GM21360 (cell line): ENCODE data around the gene ITPR2.

ENCODE experiments used
- ATAC-seq: cut with Tn5 transposase; IDR thresholded peaks from one replicate; pipeline ENCODE4 v1.9.1; 2021; ENCODE audit warnings: mild to moderate bottlenecking, moderate library complexity; ENCODE audit not compliant: unreplicated experiment

The ITPR2 gene

GRCh38 chr12:26599096-26599695 is 233.8 kb downstream of the ITPR2 start:
- no peak for ATAC-seq

- ATAC-seq = no peak
Measured at GRCh38 chr12:26595806-26596205, 237.2 kb downstream of the ITPR2 start.

DNA sequence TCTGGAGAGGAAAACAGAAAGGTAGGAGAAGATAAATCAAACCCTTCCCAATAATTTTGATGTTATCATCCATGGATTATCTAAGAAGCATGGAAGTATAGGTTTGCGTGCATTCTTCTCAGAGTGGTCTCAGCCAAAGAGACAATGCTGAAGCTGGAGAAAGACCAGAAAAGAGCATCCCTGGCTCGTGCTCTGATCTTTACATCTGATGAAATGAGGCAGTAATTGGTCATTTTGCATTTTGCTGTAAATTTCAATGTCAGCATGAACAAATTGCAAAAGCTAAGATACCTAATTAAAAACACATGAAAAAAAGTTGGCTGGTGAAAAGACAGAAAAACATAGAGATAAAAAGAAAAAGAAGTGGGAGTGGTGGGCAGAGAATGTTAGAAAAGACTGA is 252.4 kb downstream of the ITPR2 start:
- no peak for ATAC-seq

DNA sequence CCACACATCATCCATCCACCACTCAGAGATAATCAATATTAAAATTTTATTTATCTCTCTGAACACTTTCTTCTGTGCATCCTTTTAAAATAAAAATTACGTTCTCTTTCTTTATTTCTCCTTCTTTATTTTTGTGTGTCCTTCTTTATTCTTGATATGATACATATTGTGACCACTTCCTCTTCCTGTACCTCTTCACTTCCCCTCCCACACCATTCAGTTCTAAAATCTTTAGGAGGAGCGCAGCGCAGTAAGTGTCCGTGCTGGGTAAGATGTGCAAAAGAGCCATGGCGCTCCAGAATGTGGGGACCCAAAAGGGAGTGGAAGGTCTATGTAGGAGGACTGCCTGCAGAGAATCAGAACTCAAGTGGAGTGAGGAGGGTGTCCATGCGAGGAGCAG is 256.7 kb downstream of the ITPR2 start:
- ATAC-seq = no peak

DNA sequence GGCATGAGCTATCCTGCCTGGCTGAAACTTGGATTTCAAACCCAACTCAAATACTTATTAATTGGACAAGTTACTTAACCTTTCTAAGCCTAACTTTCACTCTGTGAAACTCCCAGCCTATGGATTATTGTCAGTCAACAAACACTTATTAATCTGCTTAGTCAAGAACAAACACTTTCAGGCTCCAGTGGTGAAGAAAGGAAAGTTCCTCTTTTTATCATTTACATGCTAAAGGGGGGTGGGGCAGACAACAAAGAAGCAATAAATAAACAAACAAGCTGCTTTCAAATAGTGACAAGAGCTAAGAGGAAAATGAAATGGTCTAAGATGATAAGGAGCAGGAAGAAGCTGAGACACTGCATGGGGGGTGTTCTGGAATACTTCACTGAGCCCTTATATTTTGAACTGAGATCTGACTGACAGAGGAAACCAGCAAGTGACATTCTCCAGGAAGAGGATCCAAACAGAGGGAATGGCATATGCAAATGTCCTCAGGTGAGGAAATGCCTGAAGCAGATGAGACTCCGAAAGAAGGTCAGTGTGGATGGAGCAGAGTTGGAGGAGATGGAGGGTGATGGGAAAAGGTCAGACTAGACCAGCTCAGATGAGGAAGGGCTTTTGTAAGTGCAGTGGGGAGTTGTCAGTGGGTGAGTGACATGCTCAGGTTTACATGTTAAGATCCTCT is 259.6 kb downstream of the ITPR2 start:
- no peak for ATAC-seq

- no peak for ATAC-seq
Measured at GRCh38 chr12:26572137-26572536, 260.9 kb downstream of the ITPR2 start.

DNA sequence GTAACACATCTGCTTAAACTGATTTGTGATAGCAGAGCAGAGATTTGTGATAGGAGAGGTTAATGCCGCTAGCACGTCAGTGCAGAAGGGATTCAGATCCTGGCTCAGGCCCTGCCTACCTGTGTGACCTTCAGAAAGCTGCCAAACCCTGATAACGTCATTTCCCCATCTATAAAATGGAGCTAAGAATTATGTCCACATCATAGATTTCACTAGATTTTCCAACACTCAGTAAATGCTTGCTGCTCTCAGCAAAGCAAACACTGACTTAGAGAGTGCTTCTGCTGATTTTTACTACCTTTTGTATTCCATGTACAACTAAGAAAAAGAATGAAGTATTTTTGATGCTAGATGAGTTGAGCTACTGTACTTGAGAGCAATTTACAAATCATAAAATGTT is 261.4 kb downstream of the ITPR2 start:
- ATAC-seq = no peak

GRCh38 chr12:26567126-26567525 is 265.9 kb downstream of the ITPR2 start:
- no peak for ATAC-seq

DNA sequence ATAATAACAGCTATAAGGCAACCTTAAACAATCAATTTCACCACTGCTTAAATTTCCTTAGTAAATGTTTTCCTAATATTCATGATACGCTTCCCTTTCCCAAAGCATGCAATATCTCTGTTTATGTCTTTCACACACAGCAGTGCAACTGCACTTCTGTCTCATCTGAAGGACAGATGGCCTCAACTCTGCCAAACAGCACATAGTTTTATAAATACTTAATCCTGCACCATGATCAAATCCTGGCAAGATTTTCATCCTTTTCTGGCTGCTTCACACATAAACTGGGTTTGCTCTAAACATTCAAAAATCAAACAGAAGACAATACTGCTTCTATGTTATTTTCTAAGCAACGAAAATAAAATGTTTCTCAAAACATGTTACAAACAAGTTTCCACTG is 266.3 kb downstream of the ITPR2 start:
- no peak for ATAC-seq

- ATAC-seq = no peak
Measured at GRCh38 chr12:26566186-26566585, 266.8 kb downstream of the ITPR2 start.

DNA sequence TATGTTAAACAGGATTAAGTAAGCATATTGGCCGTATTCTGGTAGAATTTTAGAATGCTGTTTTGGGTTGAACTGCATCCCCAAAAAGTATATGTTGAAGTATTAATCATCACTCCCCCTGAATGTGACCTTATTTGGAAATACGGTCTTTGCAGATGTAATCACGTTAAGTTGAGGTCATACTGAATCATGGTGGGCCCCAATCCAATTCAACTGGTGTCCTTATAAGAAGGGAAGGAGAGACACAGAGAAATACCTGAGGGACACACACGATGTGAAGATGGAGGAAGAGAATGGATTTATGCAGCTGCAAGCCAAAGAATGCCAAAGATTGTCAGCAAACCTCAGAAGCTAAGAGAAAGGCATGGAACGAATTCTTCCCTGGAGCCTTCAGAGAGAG is 268.6 kb downstream of the ITPR2 start:
- no peak for ATAC-seq

DNA sequence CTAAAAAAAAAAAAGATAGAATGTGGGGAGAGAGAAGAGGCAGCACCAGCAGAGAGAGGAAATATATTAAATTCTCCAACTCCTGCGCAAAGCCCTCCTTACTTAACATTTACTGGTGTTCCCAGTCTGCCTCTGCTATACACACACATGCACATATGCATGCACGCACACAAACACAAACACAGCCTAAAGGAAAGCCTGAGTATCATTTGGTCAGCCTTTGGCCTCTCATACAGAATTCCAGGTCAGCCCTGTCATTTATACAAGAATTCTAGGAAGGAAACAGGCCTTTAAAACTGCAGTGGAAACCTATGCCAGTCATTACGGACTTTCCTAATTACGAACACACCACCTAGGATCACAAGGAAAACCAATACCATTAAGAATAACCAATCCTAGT is 269.4 kb downstream of the ITPR2 start:
- no peak for ATAC-seq

- ATAC-seq = no peak
Measured at GRCh38 chr12:26557326-26557725, 275.7 kb downstream of the ITPR2 start.

DNA sequence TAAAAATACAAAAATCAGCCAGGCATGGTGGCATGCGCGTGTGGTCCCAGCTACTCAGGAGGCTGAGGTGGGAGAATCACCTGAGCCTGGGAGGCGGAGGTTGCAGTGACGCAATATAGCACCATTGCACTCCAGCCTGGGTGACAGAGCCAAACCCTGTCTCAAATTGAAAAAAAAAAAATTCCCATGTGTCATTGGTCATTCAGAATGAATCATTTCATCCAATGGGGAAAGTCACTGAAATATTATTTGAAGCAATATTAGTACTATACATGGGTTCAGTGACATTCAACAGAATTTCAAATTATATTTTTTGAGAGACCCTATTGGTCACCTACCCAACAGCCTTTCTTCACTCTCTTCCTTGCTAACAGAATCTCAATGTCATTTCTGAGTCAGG is 276.1 kb downstream of the ITPR2 start:
- ATAC-seq = no peak

DNA sequence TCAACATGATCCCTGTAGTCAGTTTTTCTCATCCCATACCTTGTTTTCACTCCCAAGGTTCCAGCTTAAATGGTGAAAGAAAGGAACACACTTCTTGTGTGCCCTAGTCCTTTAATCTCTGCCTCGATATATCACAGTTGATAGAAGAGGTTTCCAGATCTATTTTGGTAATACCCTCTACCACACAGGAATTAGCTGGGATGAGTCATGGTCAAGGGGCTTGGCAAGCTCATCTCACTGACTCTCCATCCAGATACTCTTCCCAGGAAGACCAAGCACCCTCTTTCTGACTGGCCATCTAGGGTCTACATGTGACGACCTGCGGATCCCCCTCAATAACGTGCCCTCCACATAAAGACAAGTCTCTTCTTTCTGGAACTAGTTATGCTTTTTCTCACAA is 277.9 kb downstream of the ITPR2 start:
- ATAC-seq = no peak

DNA sequence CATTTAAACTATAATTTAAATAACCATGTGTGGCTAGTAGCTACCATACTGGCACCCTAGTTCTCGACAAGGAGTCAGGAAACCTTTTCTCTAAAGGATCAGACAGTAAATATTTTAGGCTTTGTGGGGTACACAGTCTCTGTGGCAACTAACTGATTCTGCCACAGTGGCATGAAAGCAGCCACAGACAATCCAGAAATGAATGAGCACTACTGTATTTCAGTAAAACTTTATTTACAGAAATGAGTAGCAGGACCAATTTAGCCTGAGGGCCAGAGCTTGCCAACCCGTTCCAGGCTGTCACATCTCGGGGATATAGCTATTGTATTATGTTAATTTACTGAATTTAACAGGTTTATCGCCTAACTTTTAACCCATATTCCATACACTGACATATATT is 278.7 kb downstream of the ITPR2 start:
- no peak for ATAC-seq

DNA sequence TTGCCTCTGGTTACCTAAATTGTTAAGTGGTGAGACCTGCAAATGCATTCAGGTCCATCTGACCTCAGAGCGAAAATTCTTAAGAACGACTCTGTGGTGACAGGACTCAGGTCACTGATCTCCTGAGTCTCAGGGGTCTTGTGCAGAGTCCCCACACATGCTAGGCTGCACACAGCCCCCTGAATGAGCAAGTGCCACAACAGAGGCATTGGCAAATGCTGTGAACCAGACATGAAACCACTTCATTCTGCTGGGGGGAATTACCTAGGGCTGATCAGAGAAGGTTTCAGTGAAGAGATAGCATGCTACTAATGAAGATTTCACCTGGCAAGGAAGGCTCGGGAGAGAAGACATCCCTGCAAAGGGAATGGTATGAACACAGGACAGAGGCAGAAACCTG is 281.6 kb downstream of the ITPR2 start:
- ATAC-seq = no peak

DNA sequence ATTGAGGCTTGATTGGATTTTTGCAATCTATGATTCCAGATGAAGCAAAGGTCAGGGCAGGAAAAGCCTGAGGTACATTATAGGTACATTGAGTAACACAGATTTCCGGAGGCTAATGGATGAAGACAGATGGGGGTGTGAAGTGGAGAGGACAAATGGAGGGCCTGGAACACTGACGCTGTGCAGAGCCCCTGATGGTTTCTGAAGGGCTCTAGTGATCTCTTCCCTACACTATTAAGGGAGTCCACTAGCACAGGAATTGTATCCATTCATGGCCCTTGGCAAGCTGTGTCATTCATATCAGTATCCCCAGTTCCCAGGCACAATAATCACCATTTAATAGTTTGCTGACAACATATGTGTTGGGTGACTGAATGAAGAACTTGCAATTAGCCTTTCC is 284.8 kb downstream of the ITPR2 start:
- ATAC-seq = no peak

GRCh38 chr12:26546535-26547314 is 286.3 kb downstream of the ITPR2 start:
- ATAC-seq = no peak

DNA sequence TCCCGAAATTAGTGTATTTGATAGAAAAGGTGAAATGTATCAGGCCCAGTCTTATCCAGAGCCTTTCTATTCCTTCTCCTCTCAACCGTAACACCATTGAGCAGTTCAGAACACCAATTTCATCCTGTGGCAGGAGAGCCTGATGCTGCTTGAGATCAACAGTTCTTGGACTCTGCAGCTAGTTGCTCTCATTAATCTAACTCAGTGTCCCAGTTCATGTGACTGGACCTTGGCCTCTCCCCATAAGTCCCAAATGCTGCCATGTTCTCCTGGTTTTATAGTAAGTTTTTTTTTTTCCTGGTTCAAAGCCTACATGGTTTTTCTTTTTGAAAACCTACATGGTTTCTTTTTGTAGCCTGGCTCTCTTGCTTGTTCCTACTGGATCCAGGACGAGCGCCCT is 293.9 kb downstream of the ITPR2 start:
- ATAC-seq = no peak

- ATAC-seq = no peak
Measured at GRCh38 chr12:26537651-26538050, 295.3 kb downstream of the ITPR2 start.

- ATAC-seq = no peak
Measured at GRCh38 chr12:26537126-26537525, 295.9 kb downstream of the ITPR2 start.
